ENCODE results near the gene PACSIN1.
A peak's percentile ranks its signal among the peaks of the same experiment; 100 is the strongest.

PACSIN1 gene

GRCh38 chr6:34526992-34527728, 61.3 kb downstream of the PACSIN1 start:
- peak overlapping the region; percentile 14 for H3K4me3 ChIP-seq (ENCODE audit: low read depth, low read length)
- H3K36me3 ChIP-seq, result peaks cover 22% of the 10 kb centered on the region
- no peaks in the 10 kb centered on the region for H3K9me3 ChIP-seq (ENCODE audit: severe bottlenecking)
- peak; percentile 99 for DNase-seq
- no peaks in the 10 kb centered on the region for H3K27me3 ChIP-seq (ENCODE audit: insufficient read depth, low read depth, severe bottlenecking)
- peak overlapping the region; percentile 59 for H3K27ac ChIP-seq
- TF ChIP-seq CTCF (IDR thresholded peaks at IDR 0.05; ENCODE audit: low read depth, low read length), result peak; percentile 98

- Histone ChIP-seq H3K36me3 (peaks cover 25% of the 10 kb centered on the region), H3K27ac (no peak overlapping the region), H3K9me3 (ENCODE audit: severe bottlenecking) (no peaks in the 10 kb centered on the region), H3K4me3 (ENCODE audit: low read depth, low read length) (no peak overlapping the region), H3K27me3 (ENCODE audit: insufficient read depth, low read depth, severe bottlenecking) (no peaks in the 10 kb centered on the region)
- no peak for TF ChIP-seq CTCF (IDR thresholded peaks at IDR 0.05; ENCODE audit: low read depth, low read length)
- DNase-seq, result no peak
Observed at GRCh38 chr6:34527751-34528670, 62.1 kb downstream of the PACSIN1 start.

- H3K27me3 ChIP-seq (ENCODE audit: insufficient read depth, low read depth, severe bottlenecking), result no peaks in the 10 kb centered on the region
- no peak overlapping the region for H3K4me3 ChIP-seq (ENCODE audit: low read depth, low read length)
- H3K9me3 ChIP-seq (ENCODE audit: severe bottlenecking), result no peaks in the 10 kb centered on the region
- no peak overlapping the region for H3K27ac ChIP-seq
- DNase-seq, result no peak
- peaks cover 27% of the 10 kb centered on the region for H3K36me3 ChIP-seq
- TF ChIP-seq CTCF (IDR thresholded peaks at IDR 0.05; ENCODE audit: low read depth, low read length), result no peak
Observed at GRCh38 chr6:34528996-34529664, 63.3 kb downstream of the PACSIN1 start.

DNA sequence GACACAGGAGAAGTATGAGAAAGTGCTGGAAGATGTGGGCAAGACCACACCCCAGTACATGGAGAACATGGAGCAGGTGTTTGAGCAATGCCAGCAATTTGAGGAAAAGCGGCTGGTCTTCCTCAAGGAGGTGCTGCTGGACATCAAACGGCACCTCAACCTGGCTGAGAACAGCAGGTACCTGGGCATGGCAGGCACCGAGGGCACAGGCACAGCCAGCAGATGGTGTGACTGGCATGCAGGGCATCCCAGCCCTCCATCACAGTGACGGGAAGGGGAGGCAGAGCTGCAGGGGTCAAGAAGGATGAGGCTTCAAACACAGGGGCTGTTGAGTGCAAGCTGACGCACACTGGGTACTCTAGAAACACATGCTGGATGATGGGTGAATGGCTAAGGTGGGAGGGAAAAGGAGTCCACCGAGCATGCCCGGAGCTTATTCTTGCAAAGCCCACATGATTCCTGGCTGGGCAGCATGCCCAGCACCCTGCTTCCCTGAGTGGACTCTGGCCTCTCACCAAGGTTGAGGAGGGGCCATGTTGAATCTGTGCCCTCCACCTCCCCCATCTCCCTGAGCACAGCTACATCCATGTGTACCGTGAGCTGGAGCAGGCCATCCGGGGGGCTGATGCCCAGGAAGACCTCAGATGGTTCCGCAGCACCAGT, 63.9 kb downstream of the PACSIN1 start:
- H3K9me3 ChIP-seq (ENCODE audit: severe bottlenecking), result no peaks in the 10 kb centered on the region
- peak; percentile 44; the same call in 1 of the 2 replicates for TF ChIP-seq CTCF (IDR thresholded peaks at IDR 0.05; ENCODE audit: low read depth, low read length)
- H3K27me3 ChIP-seq (ENCODE audit: insufficient read depth, low read depth, severe bottlenecking), result no peaks in the 10 kb centered on the region
- no peak for DNase-seq
- H3K4me3 ChIP-seq (ENCODE audit: low read depth, low read length), result no peak overlapping the region
- peaks cover 28% of the 10 kb centered on the region for H3K36me3 ChIP-seq
- no peak overlapping the region for H3K27ac ChIP-seq

- TF ChIP-seq CTCF (IDR thresholded peaks at IDR 0.05; ENCODE audit: low read depth, low read length), result no peak
- DNase-seq, result no peak
- Histone ChIP-seq H3K36me3 (peaks cover 28% of the 10 kb centered on the region), H3K4me3 (ENCODE audit: low read depth, low read length) (no peak overlapping the region), H3K27me3 (ENCODE audit: insufficient read depth, low read depth, severe bottlenecking) (no peaks in the 10 kb centered on the region), H3K9me3 (ENCODE audit: severe bottlenecking) (no peaks in the 10 kb centered on the region), H3K27ac (no peak overlapping the region)
Observed at GRCh38 chr6:34530753-34531365, 65.0 kb downstream of the PACSIN1 start.
